WTC11 (cell line): ENCODE measurements around the gene EDARADD. TPM values are rescaled to one million over a fixed set of nuclear protein-coding genes. Genes with fewer than 3 reads are reported as not detected.

ENCODE experiments used
- ATAC-seq: fragments of 200-7000 bp; cut with Tn5 transposase; 2 replicates; pipeline ENCODE4 v1.10.0; 2021; ENCODE audit warnings: mild to moderate bottlenecking, moderate library complexity
- CTCF ChIA-PET: fragments of 300-600 bp; sonication (Branson Sonifier 250); formaldehyde crosslinking; loops from one replicate; lab custom pipeline; 2021; ENCODE audit warnings: antibody characterized with exemption; lab: Charles Lee
- POLR2A ChIA-PET: fragments of 350-600 bp; sonication (Branson Sonifier 250); formaldehyde crosslinking; loops from one replicate; lab custom pipeline; 2021; ENCODE audit warnings: antibody characterized with exemption; lab: Charles Lee
- DNase-seq: peaks from one replicate; pipeline ENCODE4 v3.0.0; 2021; ENCODE audit warnings: low spot score
- H3K27ac Mint-ChIP-seq: 2 replicates; pipeline ENCODE4 v1.8.0; 2021; ENCODE audit warnings: mixed read lengths
- H3K27me3 Mint-ChIP-seq: 2 replicates; pipeline ENCODE4 v1.8.0; 2021; ENCODE audit warnings: low read depth, mild to moderate bottlenecking, moderate library complexity, mixed read lengths
- H3K36me3 Mint-ChIP-seq: 2 replicates; pipeline ENCODE4 v1.8.0; 2021; ENCODE audit warnings: mixed read lengths
- H3K4me1 Mint-ChIP-seq: 2 replicates; pipeline ENCODE4 v1.8.0; 2022; ENCODE audit warnings: mixed read lengths
- H3K4me3 Mint-ChIP-seq: 2 replicates; pipeline ENCODE4 v1.8.0; 2021; ENCODE audit warnings: mild to moderate bottlenecking, moderate library complexity, mixed read lengths
- H3K9me3 Mint-ChIP-seq: 2 replicates; pipeline ENCODE4 v1.8.0; 2021; ENCODE audit warnings: mixed read lengths
- CREB1 ChIP-seq: sonication (generic); formaldehyde crosslinking; IDR thresholded peaks from 2 replicates; pipeline ENCODE4 v1.8.0; 2023; ENCODE audit warnings: mild to moderate bottlenecking, missing genetic modification reagents
- ELF4 ChIP-seq: sonication (generic); formaldehyde crosslinking; IDR thresholded peaks from 2 replicates; pipeline ENCODE4 v1.8.1; 2022; ENCODE audit warnings: low read depth, mild to moderate bottlenecking, moderate library complexity, missing genetic modification reagents
- GABPB1 ChIP-seq: sonication (generic); formaldehyde crosslinking; IDR thresholded peaks from 2 replicates; pipeline ENCODE4 v1.8.1; 2023; ENCODE audit warnings: mild to moderate bottlenecking, missing genetic modification reagents
- HMGA2 ChIP-seq: fragments of 250-450 bp; sonication (Bioruptor Pico); IDR thresholded peaks from 2 replicates; pipeline ENCODE4 v1.4.0; 2021; ENCODE audit warnings: mild to moderate bottlenecking, moderate library complexity
- TP53 ChIP-seq: sonication (generic); formaldehyde crosslinking; IDR thresholded peaks from 2 replicates; pipeline ENCODE4 v1.8.1; 2023; ENCODE audit warnings: mild to moderate bottlenecking, missing genetic modification reagents
- ZNF263 ChIP-seq: sonication (generic); formaldehyde crosslinking; IDR thresholded peaks from 2 replicates; pipeline ENCODE4 v1.8.1; 2022; ENCODE audit warnings: low read depth, mild to moderate bottlenecking, moderate library complexity, missing genetic modification reagents
- ZNF671 ChIP-seq: fragments of 250-450 bp; sonication (Bioruptor Pico); IDR thresholded peaks from 2 replicates; pipeline ENCODE4 v1.8.0; 2021; ENCODE audit warnings: mild to moderate bottlenecking
- total RNA-seq: library from RNA; stranded (reverse); gene quantifications from 3 replicates; pipeline ENCODE4 v1.2.3, GENCODE V29; 2021
- TF ChIP-seq, protein P1 (sequence below): sonication (generic); formaldehyde crosslinking; IDR thresholded peaks from 2 replicates; pipeline ENCODE4 v1.8.1; 2023; ENCODE audit warnings: mild to moderate bottlenecking, missing genetic modification reagents, borderline replicate concordance
- TF ChIP-seq, protein P2 (sequence below): fragments of 200-600 bp; IDR thresholded peaks from 2 replicates; pipeline ENCODE4 v1.8.0; 2022; ENCODE audit warnings: antibody characterized with exemption
- TF ChIP-seq, protein P3 (sequence below): sonication (generic); formaldehyde crosslinking; conservative IDR thresholded peaks from 2 replicates; pipeline ENCODE4 v1.8.1; 2022; ENCODE audit warnings: mild to moderate bottlenecking, missing genetic modification reagents
- TF ChIP-seq, protein P4 (sequence below): sonication (generic); formaldehyde crosslinking; IDR thresholded peaks from 2 replicates; pipeline ENCODE4 v1.8.0; 2023; ENCODE audit warnings: missing genetic modification reagents, mild to moderate bottlenecking, borderline replicate concordance
- TF ChIP-seq, protein P5 (sequence below): fragments of 250-450 bp; sonication (Bioruptor Pico); IDR thresholded peaks from 2 replicates; pipeline ENCODE4 v2.1.2; 2022; ENCODE audit warnings: mild to moderate bottlenecking, moderate library complexity

Gene EDARADD
- total RNA-seq, 1 experiment from 2014 or later = 5.0 TPM

DNA sequence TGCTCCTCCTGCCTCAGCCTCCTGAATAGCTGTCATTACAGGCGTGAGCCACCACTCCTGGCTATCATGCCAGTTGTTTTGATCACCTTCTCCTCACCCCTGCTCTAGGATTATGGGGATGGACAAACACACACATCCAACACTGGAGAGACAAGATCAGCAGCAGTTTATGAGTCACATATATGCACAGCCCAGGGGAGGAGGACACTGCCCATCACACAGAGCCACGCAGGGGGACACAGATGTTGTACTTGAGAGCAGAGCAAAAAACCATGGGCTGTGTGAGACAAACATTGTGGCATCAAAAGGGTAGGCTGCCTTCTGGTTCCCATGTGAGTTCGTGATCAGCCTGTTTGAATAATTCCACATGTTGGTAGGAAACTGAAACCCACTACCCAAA lies 32.1 kb downstream of the EDARADD start:
- POLR2A ChIA-PET = no interaction called here
- DNase-seq = no peak
- peaks cover 25% of the 10 kb centered on the region for H3K36me3 Mint-ChIP-seq
- H3K27ac Mint-ChIP-seq = no peak overlapping the region
- TF ChIP-seq, protein P1, sequence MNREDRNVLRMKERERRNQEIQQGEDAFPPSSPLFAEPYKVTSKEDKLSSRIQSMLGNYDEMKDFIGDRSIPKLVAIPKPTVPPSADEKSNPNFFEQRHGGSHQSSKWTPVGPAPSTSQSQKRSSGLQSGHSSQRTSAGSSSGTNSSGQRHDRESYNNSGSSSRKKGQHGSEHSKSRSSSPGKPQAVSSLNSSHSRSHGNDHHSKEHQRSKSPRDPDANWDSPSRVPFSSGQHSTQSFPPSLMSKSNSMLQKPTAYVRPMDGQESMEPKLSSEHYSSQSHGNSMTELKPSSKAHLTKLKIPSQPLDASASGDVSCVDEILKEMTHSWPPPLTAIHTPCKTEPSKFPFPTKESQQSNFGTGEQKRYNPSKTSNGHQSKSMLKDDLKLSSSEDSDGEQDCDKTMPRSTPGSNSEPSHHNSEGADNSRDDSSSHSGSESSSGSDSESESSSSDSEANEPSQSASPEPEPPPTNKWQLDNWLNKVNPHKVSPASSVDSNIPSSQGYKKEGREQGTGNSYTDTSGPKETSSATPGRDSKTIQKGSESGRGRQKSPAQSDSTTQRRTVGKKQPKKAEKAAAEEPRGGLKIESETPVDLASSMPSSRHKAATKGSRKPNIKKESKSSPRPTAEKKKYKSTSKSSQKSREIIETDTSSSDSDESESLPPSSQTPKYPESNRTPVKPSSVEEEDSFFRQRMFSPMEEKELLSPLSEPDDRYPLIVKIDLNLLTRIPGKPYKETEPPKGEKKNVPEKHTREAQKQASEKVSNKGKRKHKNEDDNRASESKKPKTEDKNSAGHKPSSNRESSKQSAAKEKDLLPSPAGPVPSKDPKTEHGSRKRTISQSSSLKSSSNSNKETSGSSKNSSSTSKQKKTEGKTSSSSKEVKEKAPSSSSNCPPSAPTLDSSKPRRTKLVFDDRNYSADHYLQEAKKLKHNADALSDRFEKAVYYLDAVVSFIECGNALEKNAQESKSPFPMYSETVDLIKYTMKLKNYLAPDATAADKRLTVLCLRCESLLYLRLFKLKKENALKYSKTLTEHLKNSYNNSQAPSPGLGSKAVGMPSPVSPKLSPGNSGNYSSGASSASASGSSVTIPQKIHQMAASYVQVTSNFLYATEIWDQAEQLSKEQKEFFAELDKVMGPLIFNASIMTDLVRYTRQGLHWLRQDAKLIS (CRISPR knock-in tag) = no peak
- no peak for TF ChIP-seq ELF4
- TF ChIP-seq TP53 = no peak
- no peaks in the 10 kb centered on the region for H3K4me1 Mint-ChIP-seq
- H3K4me3 Mint-ChIP-seq = no peak overlapping the region
- CTCF ChIA-PET = no interaction called here
- ATAC-seq = no peak
- H3K27me3 Mint-ChIP-seq = no peaks in the 10 kb centered on the region
- H3K9me3 Mint-ChIP-seq = peaks cover 12% of the 10 kb centered on the region

DNA sequence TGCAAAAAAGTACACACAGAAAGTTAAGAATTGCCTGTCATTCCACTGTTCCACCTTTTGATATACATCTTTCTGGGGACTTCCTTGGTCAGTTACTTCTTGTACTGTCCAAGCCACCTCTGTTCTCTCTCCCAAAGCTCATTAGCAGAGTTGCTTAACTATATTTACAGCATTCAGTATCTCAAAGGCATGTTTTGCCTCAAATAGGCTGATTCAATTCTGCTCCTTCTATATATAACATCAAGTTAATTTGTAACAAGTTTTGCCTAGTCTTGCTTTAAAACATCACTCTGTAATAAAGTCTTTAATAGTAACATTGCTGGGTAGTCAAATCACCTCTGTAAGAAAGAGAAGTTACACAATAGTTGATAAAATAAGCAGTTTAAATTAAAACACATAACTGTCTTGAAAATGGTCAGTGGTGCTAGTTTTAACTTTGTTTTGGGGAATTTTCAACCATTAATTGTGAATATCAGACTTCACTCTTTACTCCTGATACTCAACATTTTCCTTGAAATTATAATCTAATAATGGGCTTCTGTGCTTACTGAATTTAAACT lies 35.7 kb downstream of the EDARADD start:
- H3K4me1 Mint-ChIP-seq = no peaks in the 10 kb centered on the region
- no peak for TF ChIP-seq GABPB1
- TF ChIP-seq, protein P2, sequence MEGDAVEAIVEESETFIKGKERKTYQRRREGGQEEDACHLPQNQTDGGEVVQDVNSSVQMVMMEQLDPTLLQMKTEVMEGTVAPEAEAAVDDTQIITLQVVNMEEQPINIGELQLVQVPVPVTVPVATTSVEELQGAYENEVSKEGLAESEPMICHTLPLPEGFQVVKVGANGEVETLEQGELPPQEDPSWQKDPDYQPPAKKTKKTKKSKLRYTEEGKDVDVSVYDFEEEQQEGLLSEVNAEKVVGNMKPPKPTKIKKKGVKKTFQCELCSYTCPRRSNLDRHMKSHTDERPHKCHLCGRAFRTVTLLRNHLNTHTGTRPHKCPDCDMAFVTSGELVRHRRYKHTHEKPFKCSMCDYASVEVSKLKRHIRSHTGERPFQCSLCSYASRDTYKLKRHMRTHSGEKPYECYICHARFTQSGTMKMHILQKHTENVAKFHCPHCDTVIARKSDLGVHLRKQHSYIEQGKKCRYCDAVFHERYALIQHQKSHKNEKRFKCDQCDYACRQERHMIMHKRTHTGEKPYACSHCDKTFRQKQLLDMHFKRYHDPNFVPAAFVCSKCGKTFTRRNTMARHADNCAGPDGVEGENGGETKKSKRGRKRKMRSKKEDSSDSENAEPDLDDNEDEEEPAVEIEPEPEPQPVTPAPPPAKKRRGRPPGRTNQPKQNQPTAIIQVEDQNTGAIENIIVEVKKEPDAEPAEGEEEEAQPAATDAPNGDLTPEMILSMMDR = no peak
- TF ChIP-seq ZNF671 (CRISPR knock-in tag) = no peak
- TF ChIP-seq, protein P3, sequence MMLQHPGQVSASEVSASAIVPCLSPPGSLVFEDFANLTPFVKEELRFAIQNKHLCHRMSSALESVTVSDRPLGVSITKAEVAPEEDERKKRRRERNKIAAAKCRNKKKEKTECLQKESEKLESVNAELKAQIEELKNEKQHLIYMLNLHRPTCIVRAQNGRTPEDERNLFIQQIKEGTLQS (CRISPR knock-in tag) = no peak
- no peak for TF ChIP-seq HMGA2 (CRISPR knock-in tag)
- no peak for TF ChIP-seq ZNF263
- TF ChIP-seq, protein P4, sequence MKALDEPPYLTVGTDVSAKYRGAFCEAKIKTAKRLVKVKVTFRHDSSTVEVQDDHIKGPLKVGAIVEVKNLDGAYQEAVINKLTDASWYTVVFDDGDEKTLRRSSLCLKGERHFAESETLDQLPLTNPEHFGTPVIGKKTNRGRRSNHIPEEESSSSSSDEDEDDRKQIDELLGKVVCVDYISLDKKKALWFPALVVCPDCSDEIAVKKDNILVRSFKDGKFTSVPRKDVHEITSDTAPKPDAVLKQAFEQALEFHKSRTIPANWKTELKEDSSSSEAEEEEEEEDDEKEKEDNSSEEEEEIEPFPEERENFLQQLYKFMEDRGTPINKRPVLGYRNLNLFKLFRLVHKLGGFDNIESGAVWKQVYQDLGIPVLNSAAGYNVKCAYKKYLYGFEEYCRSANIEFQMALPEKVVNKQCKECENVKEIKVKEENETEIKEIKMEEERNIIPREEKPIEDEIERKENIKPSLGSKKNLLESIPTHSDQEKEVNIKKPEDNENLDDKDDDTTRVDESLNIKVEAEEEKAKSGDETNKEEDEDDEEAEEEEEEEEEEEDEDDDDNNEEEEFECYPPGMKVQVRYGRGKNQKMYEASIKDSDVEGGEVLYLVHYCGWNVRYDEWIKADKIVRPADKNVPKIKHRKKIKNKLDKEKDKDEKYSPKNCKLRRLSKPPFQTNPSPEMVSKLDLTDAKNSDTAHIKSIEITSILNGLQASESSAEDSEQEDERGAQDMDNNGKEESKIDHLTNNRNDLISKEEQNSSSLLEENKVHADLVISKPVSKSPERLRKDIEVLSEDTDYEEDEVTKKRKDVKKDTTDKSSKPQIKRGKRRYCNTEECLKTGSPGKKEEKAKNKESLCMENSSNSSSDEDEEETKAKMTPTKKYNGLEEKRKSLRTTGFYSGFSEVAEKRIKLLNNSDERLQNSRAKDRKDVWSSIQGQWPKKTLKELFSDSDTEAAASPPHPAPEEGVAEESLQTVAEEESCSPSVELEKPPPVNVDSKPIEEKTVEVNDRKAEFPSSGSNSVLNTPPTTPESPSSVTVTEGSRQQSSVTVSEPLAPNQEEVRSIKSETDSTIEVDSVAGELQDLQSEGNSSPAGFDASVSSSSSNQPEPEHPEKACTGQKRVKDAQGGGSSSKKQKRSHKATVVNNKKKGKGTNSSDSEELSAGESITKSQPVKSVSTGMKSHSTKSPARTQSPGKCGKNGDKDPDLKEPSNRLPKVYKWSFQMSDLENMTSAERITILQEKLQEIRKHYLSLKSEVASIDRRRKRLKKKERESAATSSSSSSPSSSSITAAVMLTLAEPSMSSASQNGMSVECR = no peak
- no peak for TF ChIP-seq CREB1 (CRISPR knock-in tag)
- TF ChIP-seq, protein P5, sequence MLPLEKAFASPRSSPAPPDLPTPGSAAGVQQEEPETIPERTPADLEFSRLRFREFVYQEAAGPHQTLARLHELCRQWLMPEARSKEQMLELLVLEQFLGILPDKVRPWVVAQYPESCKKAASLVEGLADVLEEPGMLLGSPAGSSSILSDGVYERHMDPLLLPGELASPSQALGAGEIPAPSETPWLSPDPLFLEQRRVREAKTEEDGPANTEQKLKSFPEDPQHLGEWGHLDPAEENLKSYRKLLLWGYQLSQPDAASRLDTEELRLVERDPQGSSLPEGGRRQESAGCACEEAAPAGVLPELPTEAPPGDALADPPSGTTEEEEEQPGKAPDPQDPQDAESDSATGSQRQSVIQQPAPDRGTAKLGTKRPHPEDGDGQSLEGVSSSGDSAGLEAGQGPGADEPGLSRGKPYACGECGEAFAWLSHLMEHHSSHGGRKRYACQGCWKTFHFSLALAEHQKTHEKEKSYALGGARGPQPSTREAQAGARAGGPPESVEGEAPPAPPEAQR (CRISPR knock-in tag) = no peak
- peaks cover 12% of the 10 kb centered on the region for H3K9me3 Mint-ChIP-seq
- H3K4me3 Mint-ChIP-seq = no peak overlapping the region
- H3K27me3 Mint-ChIP-seq = no peaks in the 10 kb centered on the region
- no peak overlapping the region for H3K27ac Mint-ChIP-seq
- H3K36me3 Mint-ChIP-seq = peaks cover 25% of the 10 kb centered on the region
- CTCF ChIA-PET = interaction anchor here (0.7 kb wide), 1 partner anchor 40 kb away, joined by 3 read pairs; no protein-coding TSS in a partner anchor
- POLR2A ChIA-PET = no interaction called here
- ATAC-seq (no peak), DNase-seq (no peak)
